H1 (cell line): ENCODE measurements around the gene WFDC11. TPM values are rescaled to one million over a fixed set of nuclear protein-coding genes. Genes with fewer than 3 reads are reported as not detected.

ENCODE experiments used
- ASH2L ChIP-seq: fragments of 200-600, 300-600 bp; sonication (generic); IDR thresholded peaks from one replicate; pipeline ENCODE4 v1.7.1; 2017; ENCODE audit warnings: low read length
- BRCA1 ChIP-seq: IDR thresholded peaks from 2 replicates; pipeline ENCODE4 v1.6.1; 2012; ENCODE audit warnings: low read depth, low read length, improper control_type of control experiment
- CBX5 ChIP-seq: fragments of 300-800, 300-1000 bp; sonication (generic); IDR thresholded peaks from 2 replicates; pipeline ENCODE4 v1.7.1; 2016; ENCODE audit warnings: antibody characterized with exemption, low read length, low read depth
- CBX8 ChIP-seq: fragments of 300-800, 300-1000 bp; sonication (generic); IDR thresholded peaks from 2 replicates; pipeline ENCODE4 v1.7.1; 2016; ENCODE audit warnings: low read depth, low read length, borderline replicate concordance
- CHD2 ChIP-seq: IDR thresholded peaks from 2 replicates; pipeline ENCODE4 v1.6.1; 2012; ENCODE audit warnings: low read length, improper control_type of control experiment
- CHD7 ChIP-seq: fragments of 300-600 bp; sonication (generic); IDR thresholded peaks from 2 replicates; pipeline ENCODE4 v1.7.1; 2012; ENCODE audit warnings: low read length, moderate library complexity, mild to moderate bottlenecking, inconsistent platforms; ENCODE audit not compliant: insufficient replicate concordance
- CREB1 ChIP-seq: IDR thresholded peaks from 2 replicates; pipeline ENCODE4 v1.6.1; 2012; ENCODE audit warnings: inconsistent platforms
- EZH2 ChIP-seq: fragments of 200-600 bp; sonication (generic); IDR thresholded peaks from 2 replicates; pipeline ENCODE4 v1.7.1; 2012; ENCODE audit warnings: low read depth, mild to moderate bottlenecking, moderate library complexity, low read length, inconsistent platforms; ENCODE audit not compliant: severe bottlenecking
- GABPA ChIP-seq: IDR thresholded peaks from 2 replicates; pipeline ENCODE4 v1.6.1; 2011; ENCODE audit warnings: mild to moderate bottlenecking, low read length, moderate library complexity, borderline replicate concordance; ENCODE audit not compliant: insufficient read depth
- KDM1A ChIP-seq: fragments of 200-600, 300-600 bp; sonication (generic); IDR thresholded peaks from 2 replicates; pipeline ENCODE4 v1.7.1; 2016; ENCODE audit warnings: mild to moderate bottlenecking, low read length, borderline replicate concordance
- POLR2A ChIP-seq, 2 experiments: IDR thresholded peaks; 1 replicate in 1 of 2; 2 replicates in 1 of 2; pipeline ENCODE4 v1.6.1; 2011; ENCODE audit warnings: low read depth in 2 of 2, low read length in 2 of 2, mild to moderate bottlenecking in 2 of 2; ENCODE audit errors: control extremely low read depth in 1 of 2
- SAP30 ChIP-seq: fragments of 300-600 bp; sonication (generic); IDR thresholded peaks from 2 replicates; pipeline ENCODE4 v1.7.1; 2012; ENCODE audit warnings: low read length, moderate library complexity, mild to moderate bottlenecking, inconsistent platforms; ENCODE audit not compliant: insufficient read depth, insufficient replicate concordance
- SP2 ChIP-seq: IDR thresholded peaks from 2 replicates; pipeline ENCODE4 v1.6.1; 2012; ENCODE audit warnings: mild to moderate bottlenecking, low read length, inconsistent platforms
- TCF12 ChIP-seq: IDR thresholded peaks from 2 replicates; pipeline ENCODE4 v1.6.1; 2011; ENCODE audit warnings: low read depth, mild to moderate bottlenecking, low read length
- polyA plus RNA-seq, 7 experiments: library from polyadenylated mRNA; depleted of rRNA in 3 of 7; stranded (reverse) in 5 of 7; unstranded in 2 of 7; fragments of >200 nt in 5 of 7; fragments of 200-250 nt in 2 of 7; gene quantifications; 1 replicate in 5 of 7; 2 replicates in 1 of 7; 4 replicates in 1 of 7; pipeline versions ENCODE4 v1.2.1 to v1.2.3, GENCODE V29; 2011 to 2013; ENCODE audit warnings: missing spikeins in 2 of 7, mixed read lengths in 2 of 7
- total RNA-seq: library from RNA; stranded (reverse); fragmentation: NEBNext Ultra II Directional; extraction: Animal tissue kit (Norgen Biotek cat#: 25700); gene quantifications from 2 replicates; pipeline ENCODE4 v1.2.1, GENCODE V29; 2021

The WFDC11 gene
- total and polyA plus RNA-seq, 2 of the 8 experiments (the other 6 are each of a cell fraction or from before 2014, with no cell fraction given), result not detected

GRCh38 chr20:45695496-45695895, 25.5 kb upstream of the WFDC11 start (continued):
- TF ChIP-seq CHD7 (no peak), TCF12 (no peak), KDM1A (no peak), BRCA1 (no peak), SAP30 (no peak), CREB1 (no peak), ASH2L (no peak), CHD2 (no peak), SP2 (no peak), EZH2 (no peak), CBX8 (no peak), POLR2A (IDR thresholded peaks at IDR 0.05; ENCODE audit: control extremely low read depth in 1 of 2, low read depth in 2 of 2, low read length in 2 of 2) (no peak), CBX5 (no peak), GABPA (no peak)
